DMS153 (cell line): ENCODE data around the gene PFKFB3.
"Not testable (repeated sequence)": the region's sequence is repeated elsewhere in the genome, so short reads cannot be mapped to it uniquely, and the experiment has no call there.

Experiments used
- DNase-seq: peaks from one replicate; lab custom pipeline; 2025; lab: John Stamatoyannopoulos, UW

The PFKFB3 gene

GRCh38 chr10:6178581-6178980, 24.2 kb upstream of the PFKFB3 start:
- DNase-seq, result no peak

GRCh38 chr10:6179078-6179477, 23.7 kb upstream of the PFKFB3 start:
- no peak for DNase-seq

- DNase-seq, result no peak
These were observed 22.1 kb upstream of the PFKFB3 start for GRCh38 chr10:6180480-6181110.

- no peak for DNase-seq
These were observed 21.5 kb upstream of the PFKFB3 start for GRCh38 chr10:6181249-6181648.

GRCh38 chr10:6182454-6183098, 20.2 kb upstream of the PFKFB3 start:
- no peak for DNase-seq

- no peak for DNase-seq
These were observed 17.6 kb upstream of the PFKFB3 start for GRCh38 chr10:6185039-6185716.

GRCh38 chr10:6186894-6187256, 15.9 kb upstream of the PFKFB3 start:
- no peak for DNase-seq

- no peak for DNase-seq
These were observed 15.5 kb upstream of the PFKFB3 start for GRCh38 chr10:6187278-6187677.

GRCh38 chr10:6190033-6190432, 12.7 kb upstream of the PFKFB3 start:
- DNase-seq, result not testable (repeated sequence)

GRCh38 chr10:6191147-6191546, 11.6 kb upstream of the PFKFB3 start:
- DNase-seq, result no peak

GRCh38 chr10:6191569-6191968, 11.2 kb upstream of the PFKFB3 start:
- no peak for DNase-seq

- not testable (repeated sequence) for DNase-seq
These were observed 9.4 kb upstream of the PFKFB3 start for GRCh38 chr10:6193342-6193741.

- DNase-seq, result no peak
These were observed 8.4 kb upstream of the PFKFB3 start for GRCh38 chr10:6194311-6194710.

- DNase-seq, result no peak
These were observed 7.4 kb upstream of the PFKFB3 start for GRCh38 chr10:6195376-6195775.

GRCh38 chr10:6195846-6196245, 6.9 kb upstream of the PFKFB3 start:
- no peak for DNase-seq

- not testable (repeated sequence) for DNase-seq
These were observed 6.2 kb upstream of the PFKFB3 start for GRCh38 chr10:6196524-6196923.

GRCh38 chr10:6197321-6197720, 5.4 kb upstream of the PFKFB3 start:
- no peak for DNase-seq

- no peak for DNase-seq
These were observed 4.6 kb upstream of the PFKFB3 start for GRCh38 chr10:6198171-6198570.

- DNase-seq, result no peak
These were observed 3.5 kb upstream of the PFKFB3 start for GRCh38 chr10:6199131-6199733.

- DNase-seq, result no peak
These were observed 2.3 kb upstream of the PFKFB3 start for GRCh38 chr10:6200440-6200733.

- DNase-seq, result no peak
These were observed 1.8 kb upstream of the PFKFB3 start for GRCh38 chr10:6200734-6201515.

GRCh38 chr10:6201516-6201975, 1.2 kb upstream of the PFKFB3 start:
- no peak for DNase-seq
